COLO668 (cell line): ENCODE data around the gene HPSE2.
"Not testable (repeated sequence)": the region's sequence is repeated elsewhere in the genome, so short reads cannot be mapped to it uniquely, and the experiment has no call there.

Experiments used
- DNase-seq: peaks from one replicate; lab custom pipeline; 2025; ENCODE audit not compliant: unreplicated experiment; lab: John Stamatoyannopoulos, UW

The HPSE2 gene

GRCh38 chr10:98517672-98518071 is 718.0 kb downstream of the HPSE2 start:
- DNase-seq: no peak

GRCh38 chr10:98516352-98516751 is 719.3 kb downstream of the HPSE2 start:
- DNase-seq: no peak

GRCh38 chr10:98513704-98514103 is 721.9 kb downstream of the HPSE2 start:
- no peak for DNase-seq

GRCh38 chr10:98511876-98512275 is 723.8 kb downstream of the HPSE2 start:
- no peak for DNase-seq

- DNase-seq: no peak
These were observed 725.1 kb downstream of the HPSE2 start for GRCh38 chr10:98510412-98510995.

GRCh38 chr10:98509745-98510144 is 725.9 kb downstream of the HPSE2 start:
- no peak for DNase-seq

- not testable (repeated sequence) for DNase-seq
These were observed 733.1 kb downstream of the HPSE2 start for GRCh38 chr10:98502535-98502934.

GRCh38 chr10:98492763-98493162 is 742.9 kb downstream of the HPSE2 start:
- no peak for DNase-seq

- peak; percentile 9 for DNase-seq
These were observed 745.8 kb downstream of the HPSE2 start for GRCh38 chr10:98489561-98490481.

GRCh38 chr10:98488669-98489430 is 746.8 kb downstream of the HPSE2 start:
- DNase-seq: no peak

GRCh38 chr10:98487649-98488048 is 748.0 kb downstream of the HPSE2 start:
- no peak for DNase-seq

GRCh38 chr10:98486421-98486820 is 749.2 kb downstream of the HPSE2 start:
- DNase-seq: no peak

GRCh38 chr10:98485959-98486358 is 749.7 kb downstream of the HPSE2 start:
- no peak for DNase-seq

- no peak for DNase-seq
These were observed 752.0 kb downstream of the HPSE2 start for GRCh38 chr10:98483658-98484057.

GRCh38 chr10:98482096-98482495 is 753.6 kb downstream of the HPSE2 start:
- no peak for DNase-seq

- peak; percentile 7 for DNase-seq
These were observed 754.2 kb downstream of the HPSE2 start for GRCh38 chr10:98481404-98481945.

GRCh38 chr10:98478430-98479222 is 757.0 kb downstream of the HPSE2 start:
- DNase-seq: no peak

- no peak for DNase-seq
These were observed 757.8 kb downstream of the HPSE2 start for GRCh38 chr10:98477861-98478260.

GRCh38 chr10:98474628-98475027 is 761.0 kb downstream of the HPSE2 start:
- no peak for DNase-seq

GRCh38 chr10:98472196-98472595 is 763.5 kb downstream of the HPSE2 start:
- no peak for DNase-seq

- DNase-seq: no peak
These were observed 764.8 kb downstream of the HPSE2 start for GRCh38 chr10:98470850-98471249.
